Neural cell (in vitro differentiated cells): ENCODE measurements around the gene NFAM1.

Experiments
- CTCF ChIP-seq: fragments of 450-650 bp; IDR thresholded peaks from 2 replicates; pipeline ENCODE4 v1.5.1; 2014; ENCODE audit warnings: antibody characterized with exemption, mild to moderate bottlenecking, moderate library complexity; ENCODE audit not compliant: poor library complexity, severe bottlenecking
- EP300 ChIP-seq: fragments of 450-650 bp; conservative IDR thresholded peaks from 2 replicates; pipeline ENCODE4 v1.6.1; 2014; ENCODE audit warnings: antibody characterized with exemption, mild to moderate bottlenecking, moderate library complexity; ENCODE audit not compliant: poor library complexity, severe bottlenecking
- EZH2 ChIP-seq: fragments of 200-600, 300-800 bp; shearing (Covaris generic), sonication (generic); IDR thresholded peaks from 2 replicates; pipeline ENCODE4 v1.6.1; 2014; ENCODE audit warnings: antibody characterized with exemption, low read length, borderline replicate concordance, mild to moderate bottlenecking; ENCODE audit not compliant: insufficient read depth, poor library complexity, severe bottlenecking
- MXI1 ChIP-seq: fragments of 450-650 bp; conservative IDR thresholded peaks from 2 replicates; pipeline ENCODE4 v1.6.1; 2014; ENCODE audit warnings: antibody characterized with exemption, mild to moderate bottlenecking; ENCODE audit not compliant: poor library complexity, severe bottlenecking
- POLR2AphosphoS5 ChIP-seq: IDR thresholded peaks from 2 replicates; pipeline ENCODE4 v1.6.1; 2012
- RAD21 ChIP-seq: fragments of 450-650 bp; conservative IDR thresholded peaks from 2 replicates; pipeline ENCODE4 v1.6.1; 2014; ENCODE audit warnings: antibody characterized with exemption, mild to moderate bottlenecking, moderate library complexity
- REST ChIP-seq: IDR thresholded peaks from 2 replicates; pipeline ENCODE4 v1.6.1; 2012; ENCODE audit warnings: borderline replicate concordance
- TAF1 ChIP-seq: IDR thresholded peaks from 2 replicates; pipeline ENCODE4 v1.6.1; 2012; ENCODE audit warnings: low read depth

GRCh38 chr22:42334875-42335512, 97.2 kb downstream of the NFAM1 start:
- TF ChIP-seq MXI1 (no peak), CTCF (no peak), REST (no peak), EP300 (no peak), TAF1 (no peak), POLR2AphosphoS5 (no peak), EZH2 (no peak), RAD21 (no peak)
